IPS-18a (cell line): Measurements from ENCODE around the gene ZBTB20.

ENCODE experiments used
- H3K27ac ChIP-seq: one replicate; pipeline ENCODE4 v1.5.1; 2013; ENCODE audit warnings: low read length
- H3K27me3 ChIP-seq: one replicate; pipeline ENCODE4 v1.6.1; 2013; ENCODE audit warnings: mild to moderate bottlenecking, low read length; ENCODE audit not compliant: control insufficient read depth, insufficient read depth
- H3K36me3 ChIP-seq: one replicate; pipeline ENCODE4 v1.6.1; 2013; ENCODE audit warnings: low read depth, low read length; ENCODE audit not compliant: control insufficient read depth
- H3K4me1 ChIP-seq: one replicate; pipeline ENCODE4 v1.6.1; 2013; ENCODE audit warnings: low read depth, low read length; ENCODE audit not compliant: control insufficient read depth
- H3K4me3 ChIP-seq: one replicate; pipeline ENCODE4 v1.5.1; 2013; ENCODE audit warnings: low read length
- H3K9ac ChIP-seq: one replicate; pipeline ENCODE4 v1.6.1; 2013; ENCODE audit warnings: mild to moderate bottlenecking, low read length, moderate library complexity
- H3K9me3 ChIP-seq: one replicate; pipeline ENCODE4 v1.6.1; 2013; ENCODE audit warnings: low read depth, low read length; ENCODE audit not compliant: control insufficient read depth

The ZBTB20 gene

DNA sequence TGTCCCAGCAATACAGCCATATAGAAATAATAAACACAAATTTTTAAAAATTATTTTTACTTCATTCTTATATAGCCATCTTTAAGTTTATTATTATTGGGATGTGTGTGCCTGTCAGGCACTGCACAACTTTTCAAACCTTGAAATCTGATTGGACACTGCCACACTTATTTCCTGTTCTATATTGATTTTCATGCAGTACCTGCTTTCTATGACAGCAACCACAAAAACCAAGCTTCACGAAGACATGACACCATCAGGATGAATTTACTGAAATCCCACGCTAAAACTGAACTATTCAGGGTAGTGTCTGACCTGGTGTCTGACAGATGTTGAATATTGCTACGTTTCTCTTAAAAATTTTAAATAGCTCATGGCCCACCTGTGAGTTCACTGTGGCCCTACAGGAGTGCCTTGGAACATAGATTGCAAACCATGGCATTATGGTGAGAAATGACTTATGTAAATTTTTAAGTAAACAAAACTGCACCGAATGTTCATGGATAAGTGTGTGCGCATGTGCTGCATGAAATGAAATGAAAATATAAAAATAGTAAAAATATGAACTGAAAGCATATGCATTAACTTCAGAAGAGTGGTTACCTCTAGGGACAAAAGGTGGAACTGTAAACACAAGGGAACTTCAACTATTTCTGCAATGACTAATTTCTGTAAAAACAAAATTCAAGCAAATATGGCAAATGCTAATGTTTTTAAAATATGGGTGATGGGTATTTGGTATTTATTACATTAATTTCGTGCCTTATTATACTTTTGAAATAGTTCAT is 152.3 kb downstream of the ZBTB20 start:
- Histone ChIP-seq H3K9me3 (no peaks in the 10 kb centered on the region), H3K27me3 (no peaks in the 10 kb centered on the region), H3K4me1 (no peaks in the 10 kb centered on the region), H3K4me3 (no peak overlapping the region), H3K27ac (no peak overlapping the region), H3K36me3 (no peaks in the 10 kb centered on the region), H3K9ac (no peak overlapping the region)

DNA sequence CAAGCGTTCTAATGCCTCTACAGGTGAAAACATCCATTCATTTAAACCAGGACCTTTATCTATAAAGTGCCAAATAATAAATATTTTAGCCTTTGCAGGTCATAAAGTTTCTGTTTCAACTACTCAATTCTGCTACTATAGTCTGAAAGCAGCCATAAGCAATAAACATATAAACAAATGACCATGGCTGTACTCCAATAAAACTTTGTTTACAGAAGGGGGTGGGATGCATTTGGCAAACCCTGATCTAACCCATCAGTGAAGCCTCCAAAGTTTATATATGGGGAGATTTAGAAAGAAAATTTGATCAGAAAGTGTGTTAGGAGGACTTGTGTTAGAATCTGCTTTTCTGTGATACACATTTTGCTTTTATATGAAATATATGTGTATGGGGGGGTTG is 161.3 kb downstream of the ZBTB20 start:
- Histone ChIP-seq H3K9ac (no peak overlapping the region), H3K36me3 (no peaks in the 10 kb centered on the region), H3K27ac (no peak overlapping the region), H3K9me3 (no peaks in the 10 kb centered on the region), H3K27me3 (no peaks in the 10 kb centered on the region), H3K4me1 (no peaks in the 10 kb centered on the region), H3K4me3 (no peak overlapping the region)

DNA sequence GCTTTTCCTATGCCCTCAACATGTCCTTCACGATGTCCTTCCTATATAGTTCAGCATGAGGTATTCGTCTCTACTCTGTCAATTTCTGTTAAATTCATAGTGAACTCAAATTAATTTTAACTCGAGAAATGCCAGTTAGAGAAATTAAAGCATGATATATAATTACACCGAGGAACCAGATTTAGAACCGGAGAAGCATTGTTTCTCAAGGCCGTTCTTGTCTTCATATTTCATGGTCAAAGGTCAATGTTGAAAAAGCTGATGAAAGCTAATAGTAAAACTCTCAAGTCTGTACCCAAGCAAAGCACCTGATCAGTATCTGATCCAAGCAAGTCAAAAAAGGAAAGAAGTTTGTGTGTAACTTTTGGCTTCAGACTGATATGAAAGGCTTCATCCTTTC is 163.8 kb downstream of the ZBTB20 start:
- Histone ChIP-seq H3K9ac (no peak overlapping the region), H3K9me3 (no peaks in the 10 kb centered on the region), H3K27ac (no peak overlapping the region), H3K4me3 (no peak overlapping the region), H3K36me3 (no peaks in the 10 kb centered on the region), H3K27me3 (no peaks in the 10 kb centered on the region), H3K4me1 (no peaks in the 10 kb centered on the region)

DNA sequence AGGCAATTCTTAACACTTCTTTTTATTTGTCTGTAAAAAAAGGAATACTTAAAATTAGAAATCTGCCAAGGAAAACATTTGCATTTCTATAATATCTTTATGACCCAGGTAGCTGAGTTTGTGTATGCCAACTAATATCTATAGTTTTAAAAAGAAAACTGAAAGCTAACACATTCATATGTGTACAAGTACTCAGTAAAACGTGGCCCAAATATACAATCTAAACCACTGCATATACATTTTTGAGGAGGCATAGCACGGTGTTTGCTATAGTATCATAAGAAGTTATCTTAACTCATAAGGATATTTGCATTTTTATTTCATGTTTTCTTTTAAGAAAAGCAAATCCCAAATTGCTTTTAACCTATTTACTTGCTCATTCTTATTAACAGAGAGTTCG is 172.7 kb downstream of the ZBTB20 start:
- no peak overlapping the region for H3K27ac ChIP-seq
- no peaks in the 10 kb centered on the region for H3K4me1 ChIP-seq
- H3K36me3 ChIP-seq = no peaks in the 10 kb centered on the region
- no peaks in the 10 kb centered on the region for H3K27me3 ChIP-seq
- H3K9me3 ChIP-seq = no peaks in the 10 kb centered on the region
- no peak overlapping the region for H3K9ac ChIP-seq
- no peak overlapping the region for H3K4me3 ChIP-seq

DNA sequence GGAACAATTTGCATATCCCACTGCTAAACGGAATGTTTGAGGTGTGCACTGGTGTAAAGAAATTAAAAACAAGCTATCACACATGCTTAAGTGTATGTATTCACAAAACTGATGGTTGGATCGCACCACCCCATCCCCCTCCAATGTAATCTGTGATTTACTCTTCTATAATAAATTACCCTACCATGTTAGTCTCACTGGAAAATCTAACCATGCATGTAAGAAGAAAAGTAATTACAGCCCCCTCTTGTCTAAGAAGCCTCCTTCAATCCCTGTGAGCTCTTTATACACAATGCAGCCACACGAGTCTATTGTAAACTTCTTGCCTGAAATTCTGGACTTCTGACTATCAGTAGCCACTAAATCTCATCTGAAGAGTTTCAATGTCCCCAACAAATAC is 173.6 kb downstream of the ZBTB20 start:
- H3K36me3 ChIP-seq = no peaks in the 10 kb centered on the region
- H3K9ac ChIP-seq = no peak overlapping the region
- no peak overlapping the region for H3K27ac ChIP-seq
- no peak overlapping the region for H3K4me3 ChIP-seq
- no peaks in the 10 kb centered on the region for H3K9me3 ChIP-seq
- H3K4me1 ChIP-seq = no peaks in the 10 kb centered on the region
- H3K27me3 ChIP-seq = no peaks in the 10 kb centered on the region

DNA sequence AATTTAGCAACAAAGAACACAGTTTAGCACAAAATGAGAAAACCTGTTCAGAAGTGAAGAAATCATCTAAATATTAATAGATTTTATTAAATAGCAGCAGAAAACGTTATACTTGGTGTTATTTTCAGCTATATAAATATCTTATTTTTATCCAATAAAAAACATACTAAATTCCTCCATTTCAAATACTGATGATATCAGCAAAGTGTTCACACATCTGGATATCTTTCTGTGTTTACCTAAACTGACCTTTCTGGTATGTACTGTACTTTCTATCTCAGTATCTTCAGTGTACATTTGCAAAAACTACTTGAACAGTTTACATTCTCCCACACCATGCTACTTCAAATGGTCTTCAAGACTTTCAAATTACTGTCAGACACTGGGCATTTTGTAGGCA is 179.9 kb downstream of the ZBTB20 start:
- no peaks in the 10 kb centered on the region for H3K4me1 ChIP-seq
- H3K27ac ChIP-seq = no peak overlapping the region
- H3K9me3 ChIP-seq = no peaks in the 10 kb centered on the region
- H3K4me3 ChIP-seq = no peak overlapping the region
- no peak overlapping the region for H3K9ac ChIP-seq
- no peaks in the 10 kb centered on the region for H3K27me3 ChIP-seq
- no peaks in the 10 kb centered on the region for H3K36me3 ChIP-seq

DNA sequence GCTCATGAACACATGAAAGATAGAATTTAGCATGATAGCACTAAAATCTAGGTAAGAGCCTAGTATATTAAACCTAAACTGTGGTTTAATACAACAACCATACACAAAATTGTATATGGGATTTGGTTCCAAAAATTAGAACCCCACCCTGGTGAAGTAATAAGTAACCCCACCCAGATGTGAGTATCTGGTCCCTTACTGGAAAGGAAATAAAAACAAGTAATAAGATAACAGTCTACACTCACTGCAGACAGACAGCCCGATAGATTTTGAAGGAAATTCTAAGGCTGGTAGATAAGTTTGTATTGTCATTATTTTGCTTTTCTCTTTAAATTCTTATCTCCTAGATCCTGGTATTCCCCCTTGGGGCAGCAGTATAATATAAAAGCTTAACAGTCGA is 184.9 kb downstream of the ZBTB20 start:
- no peaks in the 10 kb centered on the region for H3K9me3 ChIP-seq
- no peak overlapping the region for H3K4me3 ChIP-seq
- no peak overlapping the region for H3K27ac ChIP-seq
- no peaks in the 10 kb centered on the region for H3K36me3 ChIP-seq
- H3K27me3 ChIP-seq = no peaks in the 10 kb centered on the region
- no peak overlapping the region for H3K9ac ChIP-seq
- H3K4me1 ChIP-seq = no peaks in the 10 kb centered on the region

DNA sequence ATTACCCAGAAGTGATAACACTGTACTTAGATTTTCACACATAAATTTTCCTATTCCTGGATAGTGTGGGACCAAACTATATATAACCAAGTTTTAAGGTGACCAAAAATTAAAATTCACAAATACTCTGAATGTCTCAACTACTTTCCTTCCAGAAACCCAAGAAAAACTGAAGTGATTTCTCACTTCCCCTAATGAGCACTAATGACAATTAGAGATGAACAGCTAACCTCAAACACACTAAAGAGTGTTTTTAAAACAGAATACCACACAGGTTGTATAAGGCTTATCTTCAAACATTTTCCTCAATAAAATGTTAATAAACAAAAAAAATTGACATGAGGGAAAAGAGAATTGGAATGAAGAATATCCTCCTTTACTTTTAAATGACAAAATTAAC is 188.2 kb downstream of the ZBTB20 start:
- no peak overlapping the region for H3K4me3 ChIP-seq

DNA sequence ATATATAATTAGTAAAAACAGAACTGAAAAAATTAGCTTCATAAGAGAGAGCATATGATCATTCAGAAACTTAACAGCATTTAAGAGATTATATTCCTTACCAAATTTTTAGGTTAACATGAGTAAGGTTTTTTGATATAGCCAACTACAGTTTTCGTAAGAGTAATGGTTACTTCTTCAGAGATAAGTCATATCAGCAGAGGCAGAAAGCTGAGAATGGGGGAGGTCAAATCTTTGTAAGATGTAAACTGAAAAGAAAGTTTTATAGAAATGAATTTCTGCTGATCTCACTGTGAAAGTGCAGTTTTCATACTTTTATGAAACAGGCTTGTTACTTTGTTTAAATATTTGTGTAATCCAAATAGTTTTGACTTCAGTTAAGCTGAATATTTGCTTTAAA is 193.3 kb downstream of the ZBTB20 start:
- no peaks in the 10 kb centered on the region for H3K36me3 ChIP-seq
- no peaks in the 10 kb centered on the region for H3K27me3 ChIP-seq
- no peak overlapping the region for H3K4me3 ChIP-seq
- no peaks in the 10 kb centered on the region for H3K4me1 ChIP-seq
- H3K27ac ChIP-seq = no peak overlapping the region
- H3K9me3 ChIP-seq = no peaks in the 10 kb centered on the region
- H3K9ac ChIP-seq = no peak overlapping the region

More for the DNA sequence above, 188.2 kb downstream of the ZBTB20 start:
- Histone ChIP-seq H3K9me3 (no peaks in the 10 kb centered on the region), H3K27me3 (no peaks in the 10 kb centered on the region), H3K27ac (no peak overlapping the region), H3K36me3 (no peaks in the 10 kb centered on the region), H3K9ac (no peak overlapping the region), H3K4me1 (no peaks in the 10 kb centered on the region)

DNA sequence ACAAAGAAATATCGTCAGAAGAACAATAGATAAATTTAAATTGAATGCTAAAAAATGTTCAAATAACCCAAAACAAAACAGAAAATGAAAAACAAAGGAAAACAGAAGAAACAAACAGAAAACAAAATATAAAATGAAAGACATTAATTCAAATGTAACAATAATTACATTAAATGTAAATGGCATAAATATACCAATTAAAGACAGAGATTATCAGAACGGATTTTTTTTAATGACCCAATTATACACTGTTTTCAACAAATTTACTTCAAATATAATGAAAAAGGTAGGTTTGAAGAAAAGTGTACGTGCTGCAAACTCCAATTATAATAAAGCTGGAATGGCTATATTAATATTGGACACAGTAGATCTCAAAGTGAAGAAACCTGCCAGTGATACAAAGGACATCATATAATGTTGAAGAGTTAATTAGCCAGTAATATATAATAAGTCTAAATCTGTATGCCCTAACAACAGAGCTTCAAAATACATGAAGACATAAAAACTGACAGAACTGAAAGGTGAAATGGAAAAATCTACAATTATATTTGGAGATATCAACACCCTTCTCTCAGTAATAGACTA is 193.8 kb downstream of the ZBTB20 start:
- H3K4me1 ChIP-seq = no peaks in the 10 kb centered on the region
- H3K27me3 ChIP-seq = no peaks in the 10 kb centered on the region
- H3K4me3 ChIP-seq = no peak overlapping the region
- H3K36me3 ChIP-seq = no peaks in the 10 kb centered on the region
- H3K9ac ChIP-seq = no peak overlapping the region
- H3K27ac ChIP-seq = no peak overlapping the region
- H3K9me3 ChIP-seq = no peaks in the 10 kb centered on the region

DNA sequence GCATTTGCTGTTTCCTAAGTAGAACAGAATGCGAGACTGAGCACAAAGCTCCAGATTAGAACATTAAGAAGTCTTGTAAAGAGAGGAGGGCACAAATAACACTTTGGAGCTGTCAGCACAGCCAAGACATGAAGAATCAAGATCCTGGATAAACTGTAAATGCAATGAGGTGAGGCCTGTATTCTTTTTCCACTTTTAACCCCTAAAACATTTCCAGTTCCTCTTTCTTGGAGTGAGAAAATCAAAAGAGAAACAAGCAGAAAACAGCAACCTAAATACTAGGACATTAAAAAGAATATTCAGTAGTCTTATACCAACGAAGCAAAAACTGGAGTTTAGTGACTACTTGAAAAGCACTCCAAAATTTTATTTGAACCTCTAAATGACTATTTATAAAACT is 204.3 kb downstream of the ZBTB20 start:
- Histone ChIP-seq H3K9me3 (no peaks in the 10 kb centered on the region), H3K4me1 (no peaks in the 10 kb centered on the region), H3K27me3 (no peaks in the 10 kb centered on the region), H3K9ac (no peak overlapping the region), H3K4me3 (no peak overlapping the region), H3K36me3 (no peaks in the 10 kb centered on the region), H3K27ac (no peak overlapping the region)

DNA sequence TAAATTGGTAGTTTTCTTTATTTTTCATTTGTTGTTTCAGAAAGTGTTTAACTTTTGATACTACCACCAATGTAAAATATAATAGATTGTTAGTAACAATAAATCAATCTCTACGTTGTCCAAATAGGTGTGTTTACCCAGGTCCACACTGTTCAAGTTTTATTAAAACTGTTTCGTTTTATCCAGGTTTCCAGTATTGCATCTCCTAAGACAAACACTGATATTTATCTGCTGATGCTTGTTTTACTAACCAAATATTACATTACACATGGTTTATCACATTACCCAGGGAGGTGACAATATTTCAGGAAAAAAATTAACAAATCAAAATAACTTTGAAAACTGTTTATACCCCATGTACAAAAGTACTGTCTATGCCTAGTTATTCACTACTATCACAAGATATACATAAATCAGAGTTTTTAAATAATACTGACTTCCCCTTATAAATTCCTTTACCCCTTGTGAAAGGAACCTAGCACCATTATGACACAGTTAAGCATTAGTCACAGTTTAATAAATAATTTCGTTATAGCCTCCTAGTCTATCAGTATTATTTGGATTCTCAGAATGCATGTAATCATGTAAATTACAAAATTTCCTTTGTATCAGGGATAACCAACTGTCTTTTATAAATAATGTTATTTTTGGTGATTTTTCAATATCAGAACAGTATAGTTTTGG is 205.3 kb downstream of the ZBTB20 start:
- Histone ChIP-seq H3K4me3 (no peak overlapping the region), H3K36me3 (no peaks in the 10 kb centered on the region), H3K9me3 (no peaks in the 10 kb centered on the region)

More for the DNA sequence above, 205.3 kb downstream of the ZBTB20 start:
- Histone ChIP-seq H3K4me1 (no peaks in the 10 kb centered on the region), H3K27ac (no peak overlapping the region), H3K27me3 (no peaks in the 10 kb centered on the region), H3K9ac (no peak overlapping the region)
